Activated effector memory CD4-positive, alpha-beta T cell treated with anti-CD3 and anti-CD28 coated beads, Interleukin-2, amount 50 U/mL, for 16 hours (primary cell): ENCODE results near the gene ADGRB3.
"Not testable (repeated sequence)": the region's sequence is repeated elsewhere in the genome, so short reads cannot be mapped to it uniquely, and the experiment has no call there.

Source experiments
- DNase-seq: peaks from one replicate; pipeline ENCODE4 v3.0.0-alpha.2; 2020

ADGRB3 gene

DNA sequence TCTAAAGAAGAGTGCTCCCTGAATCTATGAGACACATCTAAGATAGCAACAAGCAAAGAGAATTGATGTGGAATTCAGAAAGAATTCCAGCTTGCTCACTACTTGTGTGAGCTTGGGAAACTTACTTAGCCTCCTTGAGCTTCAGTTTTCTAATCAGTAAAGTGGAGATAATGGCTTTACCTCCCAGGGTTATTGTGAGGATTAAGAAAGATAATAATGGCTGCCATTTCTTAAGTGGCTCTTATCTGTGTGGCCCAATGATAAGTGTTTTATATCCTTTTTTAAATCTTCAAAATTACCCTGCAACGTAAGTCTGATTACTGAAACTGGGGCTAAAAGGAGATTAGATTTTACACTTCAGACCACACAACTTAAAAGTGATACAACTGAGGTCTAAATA lies 743.2 kb downstream of the ADGRB3 start:
- DNase-seq, result no peak

DNA sequence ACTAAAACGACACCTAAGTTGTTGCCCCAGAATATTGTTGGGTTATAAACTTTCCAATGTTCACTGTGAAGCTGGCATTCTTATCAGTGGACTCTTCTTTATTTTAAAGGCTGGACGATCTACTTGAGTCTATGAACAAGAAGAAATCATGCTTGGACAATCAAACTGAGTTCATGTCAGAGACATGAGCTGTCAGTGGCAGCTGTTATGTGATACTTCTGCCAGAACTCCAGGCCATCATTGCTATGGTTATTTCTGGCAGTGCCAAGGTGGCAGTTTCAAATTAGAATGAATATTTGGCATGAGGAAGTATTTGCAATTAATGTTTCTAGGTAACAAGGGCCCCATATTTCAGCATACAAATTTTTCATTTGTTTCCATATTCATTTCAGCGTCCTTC lies 744.4 kb downstream of the ADGRB3 start:
- DNase-seq, result no peak

DNA sequence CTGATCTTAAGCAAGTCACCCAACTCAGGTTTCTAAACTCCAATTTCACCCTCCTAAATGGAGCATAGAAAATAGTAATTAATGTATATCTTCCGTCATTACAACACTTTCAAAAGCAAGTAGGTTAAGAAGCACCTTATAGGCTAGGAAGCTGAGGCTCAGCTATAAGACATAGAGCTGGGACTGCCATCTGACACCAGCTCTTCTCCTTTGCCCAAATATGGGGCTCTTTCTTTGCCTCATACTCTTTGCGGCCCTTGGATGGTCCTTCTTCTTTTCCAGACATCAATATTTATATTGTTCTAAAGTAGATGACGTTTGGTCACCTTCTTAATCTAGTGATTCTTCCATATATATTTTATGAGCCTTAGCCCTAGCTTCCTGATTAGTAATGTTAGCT lies 748.5 kb downstream of the ADGRB3 start:
- DNase-seq, result no peak

DNA sequence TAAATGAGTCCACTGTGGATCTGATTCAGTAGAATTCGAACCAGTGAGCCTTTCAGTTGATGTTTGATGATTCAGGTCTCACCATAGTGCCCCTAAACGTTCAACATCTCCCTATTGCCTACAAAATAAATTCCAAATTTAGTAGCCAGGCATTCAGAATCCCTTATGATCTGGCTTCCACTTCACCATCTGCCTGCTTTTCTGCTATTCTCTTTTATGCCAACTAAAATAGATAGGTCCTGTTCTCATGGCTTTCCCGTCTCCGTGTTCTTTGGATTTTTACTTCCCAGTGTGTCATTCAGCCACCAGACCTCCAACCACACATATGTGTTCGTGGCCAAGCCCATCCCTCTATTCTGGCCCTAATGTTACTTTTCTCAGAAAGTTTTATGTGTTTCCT lies 751.3 kb downstream of the ADGRB3 start:
- DNase-seq, result no peak

DNA sequence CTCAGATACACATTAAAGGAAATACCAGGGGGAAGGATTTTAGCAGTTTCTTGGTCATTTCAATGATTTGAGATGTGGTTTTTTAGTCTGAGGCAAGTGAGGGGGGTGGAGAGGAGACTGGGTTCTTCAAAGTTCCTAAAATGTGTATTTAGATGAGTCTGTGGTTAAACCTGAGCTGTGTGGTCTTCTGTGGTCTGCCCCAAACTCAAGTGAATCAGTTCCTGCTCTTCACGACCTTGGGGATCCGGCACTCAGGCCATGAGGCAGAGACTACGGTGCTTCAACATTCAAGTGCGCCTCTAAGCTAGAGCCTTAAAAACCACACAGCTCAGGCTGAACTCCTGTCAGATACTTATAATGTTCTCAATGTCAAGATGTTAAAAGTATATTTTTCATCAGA lies 755.0 kb downstream of the ADGRB3 start:
- DNase-seq, result no peak

DNA sequence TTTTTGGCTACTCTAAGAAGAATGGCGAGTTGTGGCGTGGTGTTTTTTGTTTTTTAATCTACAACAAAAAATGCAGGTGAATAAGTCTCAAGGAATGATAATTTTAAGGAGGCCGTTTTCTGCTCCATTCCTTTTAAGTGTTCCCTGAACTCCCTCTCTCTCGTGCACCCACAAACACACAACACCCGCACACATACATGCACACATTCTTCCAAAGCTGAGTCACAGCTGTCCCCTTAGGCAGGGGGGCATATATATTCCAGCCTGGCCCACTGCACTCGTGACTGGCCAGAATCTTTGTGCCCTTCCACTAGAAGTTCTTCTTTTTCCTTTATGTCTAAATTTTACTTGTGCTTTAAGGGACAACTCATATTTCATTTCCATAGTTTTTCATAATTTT lies 756.0 kb downstream of the ADGRB3 start:
- no peak for DNase-seq

DNA sequence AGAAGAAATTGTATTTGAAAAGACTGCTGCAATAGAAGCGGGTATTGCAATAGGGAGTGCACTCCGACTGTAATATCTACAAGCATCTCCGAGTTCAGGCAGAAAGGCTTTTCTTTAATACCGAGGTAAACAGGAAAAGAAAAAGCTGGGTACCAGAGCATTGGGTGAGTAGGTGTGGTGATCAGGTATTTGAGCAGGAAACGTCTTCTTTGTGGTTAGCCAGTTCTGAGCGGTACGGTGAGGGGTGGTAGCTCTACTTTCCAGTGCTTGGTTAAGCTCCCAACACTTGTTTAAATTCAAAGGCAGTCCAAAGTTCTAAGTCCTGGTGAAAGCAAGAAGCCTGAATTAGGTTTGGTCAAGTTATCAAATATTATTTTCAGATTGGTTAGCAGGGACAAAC lies 757.7 kb downstream of the ADGRB3 start:
- DNase-seq, result no peak

DNA sequence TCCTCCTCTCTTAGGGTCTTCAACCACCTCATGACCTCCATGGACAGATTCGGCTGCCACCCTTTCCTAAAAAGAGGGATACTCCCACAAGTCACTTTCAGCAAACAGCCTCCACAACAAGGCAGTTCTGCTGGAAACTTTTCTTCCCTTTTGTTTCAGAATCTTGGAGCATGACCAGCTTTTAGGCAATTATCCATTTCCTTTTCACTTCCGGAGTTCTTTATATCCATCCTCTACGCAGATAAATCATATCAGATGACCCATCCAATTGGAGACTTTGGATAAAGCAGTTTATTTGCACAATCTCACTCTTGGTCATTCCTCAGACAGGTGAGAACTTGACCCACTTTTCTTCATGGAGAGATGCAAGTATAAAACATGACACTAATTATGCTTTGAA lies 763.2 kb downstream of the ADGRB3 start:
- DNase-seq, result no peak

DNA sequence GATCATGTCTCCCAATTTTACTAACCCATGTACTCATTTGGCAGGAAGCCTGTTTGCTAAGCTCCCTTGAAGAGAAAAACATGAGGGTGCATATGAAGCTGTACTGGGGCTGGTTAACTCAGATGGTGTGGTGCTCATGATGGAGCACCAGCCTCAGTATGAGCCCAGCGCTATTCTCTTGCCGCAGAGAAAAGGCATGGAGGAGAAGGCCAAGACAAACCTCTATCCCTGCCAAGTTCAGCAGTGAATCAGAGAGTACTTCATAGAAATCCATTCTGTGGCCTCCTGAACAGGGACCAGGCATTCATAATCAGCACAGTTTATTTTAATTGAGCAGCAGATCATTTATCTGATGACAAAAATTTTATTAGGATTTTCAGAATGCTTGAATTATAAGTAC lies 763.6 kb downstream of the ADGRB3 start:
- DNase-seq, result no peak

DNA sequence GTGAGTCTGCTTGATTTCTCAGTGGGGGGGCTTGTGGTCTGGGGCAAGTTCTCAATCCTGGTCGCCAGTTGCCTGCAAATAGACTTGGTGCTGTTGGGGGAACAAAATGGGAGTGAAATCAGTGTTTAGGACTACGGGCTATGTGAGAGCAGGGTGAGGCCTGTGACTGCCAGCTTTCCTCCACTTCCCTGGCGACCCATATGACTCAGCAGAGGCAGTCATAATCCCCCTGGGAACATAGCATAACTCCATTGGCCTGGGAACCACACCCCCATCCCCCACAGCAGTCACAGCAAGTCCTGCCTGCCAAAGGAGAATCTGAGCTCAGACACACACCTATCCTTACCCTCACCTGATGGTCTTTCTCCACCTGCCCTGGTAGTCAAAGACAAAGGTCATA lies 773.8 kb downstream of the ADGRB3 start:
- no peak for DNase-seq

DNA sequence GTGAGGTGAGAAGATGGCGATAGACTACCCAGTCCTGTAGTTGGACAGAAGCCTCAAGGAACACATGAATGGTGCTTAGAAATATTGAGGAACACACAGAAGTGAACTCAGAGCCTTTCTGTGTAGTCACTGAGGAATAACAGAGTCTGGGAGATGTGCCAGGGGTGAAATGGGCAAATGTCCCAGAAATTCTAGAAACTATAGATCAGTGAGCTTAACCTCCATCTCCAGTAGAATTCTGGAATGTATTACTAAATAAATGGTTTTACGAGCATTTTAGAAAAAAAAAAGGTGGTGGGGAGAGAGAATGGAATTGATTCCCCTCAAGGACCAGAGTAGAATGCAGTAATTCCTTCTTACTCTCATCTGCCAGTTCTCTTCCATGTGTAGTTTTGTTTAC lies 781.7 kb downstream of the ADGRB3 start:
- no peak for DNase-seq

DNA sequence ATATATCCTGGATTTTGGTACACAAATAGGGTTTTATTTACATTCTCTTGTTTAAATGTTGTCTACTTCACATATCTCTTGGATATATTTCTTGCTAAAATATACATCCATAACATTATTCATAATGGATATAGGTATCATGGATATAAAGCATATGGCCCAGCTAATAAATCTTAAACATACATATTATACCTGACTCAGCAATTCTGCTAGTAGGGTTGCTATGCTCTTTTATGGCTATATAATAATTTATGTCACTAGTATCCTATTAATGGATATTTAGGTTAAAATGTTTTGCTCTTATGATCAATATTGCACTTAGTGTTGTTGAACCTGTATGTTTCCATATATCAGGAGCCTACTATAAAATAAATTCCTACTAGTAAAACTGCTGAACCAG lies 786.2 kb downstream of the ADGRB3 start:
- no peak for DNase-seq

DNA sequence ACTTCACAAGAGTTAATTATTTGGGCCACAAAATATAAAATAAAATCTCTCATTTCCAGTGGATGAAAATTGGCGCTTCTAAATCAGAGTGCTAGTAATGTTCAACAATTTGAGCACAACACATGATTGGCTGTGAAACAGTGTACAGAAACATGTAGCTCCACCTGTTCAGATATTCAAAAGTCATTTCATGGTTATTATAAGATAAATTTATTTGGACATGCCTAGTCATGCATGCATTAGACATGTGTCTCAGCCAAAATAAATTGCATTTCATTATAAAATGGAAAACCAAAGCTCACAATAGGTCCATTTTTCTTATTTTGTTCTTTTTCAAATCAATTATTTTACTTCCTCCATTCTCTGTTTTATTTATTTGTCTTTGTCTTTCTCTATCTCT lies 786.9 kb downstream of the ADGRB3 start:
- no peak for DNase-seq

DNA sequence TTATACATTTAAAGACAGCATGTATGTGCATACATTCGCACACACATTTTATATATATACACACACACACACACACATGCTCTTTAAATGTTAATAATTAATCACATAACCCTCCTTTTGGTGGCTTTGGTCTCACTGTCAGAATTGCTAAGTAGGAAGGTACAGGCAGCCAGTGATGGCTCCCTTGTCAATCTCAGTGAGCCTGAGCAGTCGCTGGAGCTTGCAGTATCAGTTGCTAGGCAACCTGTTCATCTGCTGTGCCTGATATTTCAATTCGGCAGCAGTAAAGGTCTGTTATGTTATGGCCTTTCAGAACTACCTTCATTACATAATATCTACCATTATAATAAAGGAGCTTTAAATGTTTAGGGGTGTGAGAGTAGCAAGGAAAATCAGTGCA lies 787.4 kb downstream of the ADGRB3 start:
- no peak for DNase-seq

DNA sequence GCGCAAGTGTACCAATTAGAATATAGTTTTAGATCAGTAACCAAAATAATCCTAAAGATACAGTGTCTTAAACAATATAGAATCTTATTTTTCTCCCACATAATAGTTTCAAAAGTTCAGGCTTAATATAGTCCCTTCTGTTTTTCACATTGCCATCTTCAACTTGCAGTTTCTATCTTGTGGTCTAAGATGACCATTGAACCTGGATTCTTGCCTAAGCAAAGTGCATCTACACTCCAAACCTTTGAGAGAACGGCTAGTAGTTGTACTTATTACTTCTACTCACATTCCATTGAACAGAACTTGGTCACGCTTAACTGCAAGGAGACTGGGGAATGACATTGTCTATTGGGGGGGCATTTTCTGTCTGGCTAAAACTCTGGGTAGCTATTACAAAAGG lies 788.7 kb downstream of the ADGRB3 start:
- DNase-seq, result no peak

DNA sequence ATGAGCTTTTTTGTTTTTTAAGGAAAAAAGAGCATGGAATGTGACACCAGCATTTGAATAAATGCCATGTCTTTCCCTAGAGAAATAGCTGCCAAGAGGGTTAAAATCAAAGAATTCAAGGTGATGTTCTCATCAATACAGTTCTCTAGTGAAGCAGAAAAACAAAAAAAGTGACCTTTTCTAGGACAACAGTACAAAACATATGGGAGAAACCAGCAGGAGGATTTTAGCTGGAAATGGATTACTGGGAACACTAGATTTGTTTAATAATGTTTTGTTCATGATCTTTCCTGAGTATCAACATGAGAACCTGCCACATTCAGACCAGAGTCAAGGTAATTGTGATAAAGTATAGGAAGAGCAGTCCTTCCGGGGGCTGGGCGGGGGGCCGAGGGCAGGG lies 789.5 kb downstream of the ADGRB3 start:
- no peak for DNase-seq

DNA sequence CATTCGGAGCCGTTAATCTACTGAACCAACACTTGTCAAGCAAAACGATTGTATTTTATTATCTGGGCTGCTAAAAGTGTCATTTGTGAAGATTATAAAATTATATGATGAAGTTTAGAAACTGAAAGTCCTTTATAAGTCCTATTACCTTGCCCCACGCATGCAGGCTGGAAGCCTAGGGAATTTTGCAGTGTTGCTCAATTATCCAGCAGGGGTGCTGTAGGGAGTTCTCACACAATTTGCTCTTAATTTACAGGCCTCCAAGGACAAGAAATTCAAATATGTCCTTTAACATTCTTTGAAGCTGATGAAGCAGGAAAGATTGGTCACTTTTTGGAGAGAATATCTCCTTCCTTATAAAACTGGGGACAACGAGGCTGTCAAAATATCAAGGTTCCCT lies 792.8 kb downstream of the ADGRB3 start:
- DNase-seq, result no peak

DNA sequence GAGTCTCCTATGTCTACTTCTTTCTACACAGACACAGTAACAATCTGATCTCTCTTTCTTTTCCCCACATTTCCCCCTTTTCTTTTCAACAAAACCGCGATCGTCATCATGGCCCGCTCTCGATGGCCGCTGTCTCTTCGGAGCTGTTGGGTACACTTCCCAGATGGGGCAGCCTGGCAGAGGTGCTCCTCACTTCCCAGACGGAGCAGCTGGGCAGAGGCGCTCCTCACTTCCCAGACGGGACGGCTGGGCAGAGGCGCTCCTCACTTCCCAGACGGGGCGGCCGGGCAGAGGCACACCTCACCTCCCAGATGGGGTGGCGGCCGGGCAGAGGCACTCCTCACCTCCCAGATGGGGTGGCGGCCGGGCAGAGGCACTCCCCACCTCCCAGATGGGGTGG lies 797.1 kb downstream of the ADGRB3 start:
- DNase-seq, result not testable (repeated sequence)

DNA sequence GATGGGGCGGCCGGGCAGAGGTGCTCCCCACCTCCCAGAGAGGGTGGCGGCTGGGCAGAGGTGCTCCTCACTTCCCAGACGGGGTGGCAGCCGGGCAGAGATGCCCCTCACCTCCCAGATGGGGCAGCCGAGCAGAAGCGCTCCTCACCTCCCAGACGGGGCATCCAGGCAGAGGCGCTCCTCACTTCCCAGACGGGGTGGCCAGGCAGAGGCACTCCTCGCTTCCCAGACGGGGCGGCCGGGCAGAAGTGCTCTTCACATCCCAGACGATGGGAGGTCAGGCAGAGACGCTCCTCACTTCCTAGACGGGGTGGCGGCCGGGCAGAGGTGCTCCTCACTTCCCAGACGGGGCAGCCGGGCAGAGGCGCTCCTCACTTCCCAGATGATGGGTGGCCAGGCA lies 798.0 kb downstream of the ADGRB3 start:
- not testable (repeated sequence) for DNase-seq

DNA sequence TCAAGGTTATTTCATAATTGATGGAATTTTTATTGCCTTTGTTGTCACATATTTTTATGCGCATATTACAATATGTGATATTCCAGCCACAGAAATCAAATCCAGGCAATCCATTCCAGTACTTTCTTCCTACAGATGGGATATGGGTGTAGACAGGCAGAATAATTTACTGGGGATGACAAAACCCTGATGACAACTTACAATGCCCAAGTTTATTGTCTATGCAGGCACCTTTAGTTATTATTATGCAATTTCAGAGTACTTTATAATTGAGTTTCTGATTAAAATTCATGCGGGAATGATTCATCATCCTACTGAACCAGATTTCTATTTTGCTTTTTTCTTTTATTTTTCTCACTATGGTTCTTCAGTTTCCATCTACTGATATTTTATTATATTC lies 803.0 kb downstream of the ADGRB3 start:
- no peak for DNase-seq
